Smooth muscle cell (in vitro differentiated cells): ENCODE data around the gene HDAC5. TPM values are rescaled to one million over a fixed set of nuclear protein-coding genes. Genes with fewer than 3 reads are reported as not detected.
A peak's percentile ranks its signal among the peaks of the same experiment; 100 is the strongest.

Source experiments
- DNase-seq: peaks from one replicate; lab custom pipeline; 2025; ENCODE audit not compliant: unreplicated experiment; lab: John Stamatoyannopoulos, UW
- H2AFZ ChIP-seq: fragments of 200-600 bp; sonication (generic); 2 replicates; pipeline ENCODE4 v1.6.0; 2016; ENCODE audit warnings: antibody characterized with exemption, low read depth, mild to moderate bottlenecking
- H3F3A ChIP-seq: fragments of 200-600 bp; sonication (generic); 2 replicates; pipeline ENCODE4 v1.6.0; 2017; ENCODE audit warnings: antibody characterized with exemption, low read depth
- H3K27ac ChIP-seq: fragments of 200-600 bp; sonication (generic); 2 replicates; pipeline ENCODE4 v1.5.1; 2016; ENCODE audit warnings: low read depth, mild to moderate bottlenecking
- H3K27me3 ChIP-seq: fragments of 200-600 bp; sonication (generic); 2 replicates; pipeline ENCODE4 v1.6.1; 2016; ENCODE audit warnings: low read depth, mild to moderate bottlenecking
- H3K36me3 ChIP-seq: fragments of 200-600 bp; sonication (generic); 2 replicates; pipeline ENCODE4 v1.5.1; 2016; ENCODE audit warnings: low read depth
- H3K4me1 ChIP-seq: fragments of 200-600 bp; sonication (generic); 2 replicates; pipeline ENCODE4 v1.5.1; 2016; ENCODE audit warnings: low read depth
- H3K4me2 ChIP-seq: fragments of 200-600 bp; sonication (generic); 2 replicates; pipeline ENCODE4 v1.6.0; 2016; ENCODE audit warnings: mild to moderate bottlenecking
- H3K4me3 ChIP-seq: fragments of 200-600 bp; sonication (generic); 2 replicates; pipeline ENCODE4 v1.5.1; 2016; ENCODE audit warnings: mild to moderate bottlenecking
- H3K79me2 ChIP-seq: fragments of 200-600 bp; sonication (generic); 2 replicates; pipeline ENCODE4 v1.6.0; 2016; ENCODE audit warnings: low read depth, mild to moderate bottlenecking
- H3K9ac ChIP-seq: fragments of 200-600 bp; sonication (generic); 2 replicates; pipeline ENCODE4 v1.6.0; 2016; ENCODE audit warnings: low read depth
- H3K9me3 ChIP-seq: fragments of 200-600 bp; sonication (generic); replicated peaks from 2 replicates; pipeline ENCODE4 v1.5.1; 2016; ENCODE audit warnings: low read depth
- H4K20me1 ChIP-seq: fragments of 200-600 bp; sonication (generic); 2 replicates; pipeline ENCODE4 v1.6.0; 2016; ENCODE audit warnings: low read depth
- WGBS: methylation state at CpG from one replicate; pipeline ENCODE4 v1.1.7; 2016; ENCODE audit warnings: low lambda C conversion rate; 5-methylcytosine and 5-hydroxymethylcytosine counted together
- polyA plus RNA-seq: library from polyadenylated mRNA; unstranded; fragments of >200 nt; fragmentation: Nextera tagmentation; extraction: Ambion mirVana; gene quantifications from 2 replicates; pipeline ENCODE4 v1.2.1, GENCODE V29; 2016
- total RNA-seq: library from RNA; depleted of rRNA; stranded (reverse); fragments of >200 nt; gene quantifications from 2 replicates; pipeline ENCODE4 v1.2.3, GENCODE V29; 2014
- TF ChIP-seq, protein P1 (sequence below): fragments of 200-600 bp; sonication (generic); IDR thresholded peaks from 2 replicates; pipeline ENCODE4 v1.5.1; 2017; ENCODE audit warnings: borderline replicate concordance, mild to moderate bottlenecking, antibody characterized with exemption; ENCODE audit not compliant: insufficient read depth, poor library complexity, severe bottlenecking

The HDAC5 gene
- total and polyA plus RNA-seq, 2 experiments from 2014 or later = 52.6 to 65.3 TPM

DNA sequence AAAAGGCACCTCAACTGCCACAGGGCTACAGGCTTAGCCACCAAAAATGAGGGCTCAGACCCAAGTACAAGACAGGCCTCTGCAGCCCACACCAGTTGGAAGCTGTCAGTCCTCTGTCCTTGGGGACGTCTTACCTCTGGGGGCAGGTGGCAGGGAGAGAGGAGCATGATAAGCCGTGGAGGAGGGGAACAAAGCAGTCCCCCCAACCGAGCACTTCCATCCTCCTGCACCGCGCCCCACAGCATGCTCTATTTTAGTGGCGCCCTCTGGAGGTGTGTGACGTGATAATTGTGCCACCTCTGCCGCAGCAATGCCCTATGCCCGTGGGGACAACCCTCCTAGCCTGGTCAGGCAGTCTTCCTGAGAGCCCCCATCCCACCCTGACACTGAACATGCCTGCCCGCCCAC, 39.3 kb downstream of the HDAC5 start:
- WGBS = 70% methylated on average over 10 of the region's 10 CpGs
- no peak overlapping the region for H3K27ac ChIP-seq

DNA sequence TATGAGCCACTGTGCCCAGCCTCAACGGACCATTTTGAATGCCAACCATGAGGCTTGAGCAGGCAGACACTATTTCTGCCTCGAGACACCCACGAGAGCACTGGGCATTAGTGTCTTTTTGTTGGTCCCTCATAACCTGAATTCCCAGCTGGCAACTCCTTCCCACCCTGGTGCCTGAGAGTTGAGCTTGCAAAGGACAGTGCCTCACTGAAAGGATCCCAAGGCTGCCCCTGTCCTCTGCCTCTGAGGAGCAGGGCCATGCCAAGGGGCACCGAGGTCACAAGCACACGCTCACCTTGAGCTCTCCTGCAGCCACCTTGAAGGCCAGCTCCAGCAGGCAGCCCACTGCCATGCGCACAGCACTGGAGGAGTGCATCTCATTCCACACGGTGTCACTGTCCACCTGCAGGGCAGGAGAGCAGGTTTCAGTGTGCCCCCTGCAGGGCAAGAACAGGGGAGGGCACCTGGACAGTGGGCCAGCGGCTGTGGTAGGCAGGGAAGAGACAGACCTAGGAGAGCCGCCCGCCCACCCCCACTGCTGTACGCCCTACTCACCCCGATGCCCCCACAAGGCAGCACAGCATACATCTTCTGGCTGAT, 40.1 kb downstream of the HDAC5 start:
- TF ChIP-seq, protein P1, sequence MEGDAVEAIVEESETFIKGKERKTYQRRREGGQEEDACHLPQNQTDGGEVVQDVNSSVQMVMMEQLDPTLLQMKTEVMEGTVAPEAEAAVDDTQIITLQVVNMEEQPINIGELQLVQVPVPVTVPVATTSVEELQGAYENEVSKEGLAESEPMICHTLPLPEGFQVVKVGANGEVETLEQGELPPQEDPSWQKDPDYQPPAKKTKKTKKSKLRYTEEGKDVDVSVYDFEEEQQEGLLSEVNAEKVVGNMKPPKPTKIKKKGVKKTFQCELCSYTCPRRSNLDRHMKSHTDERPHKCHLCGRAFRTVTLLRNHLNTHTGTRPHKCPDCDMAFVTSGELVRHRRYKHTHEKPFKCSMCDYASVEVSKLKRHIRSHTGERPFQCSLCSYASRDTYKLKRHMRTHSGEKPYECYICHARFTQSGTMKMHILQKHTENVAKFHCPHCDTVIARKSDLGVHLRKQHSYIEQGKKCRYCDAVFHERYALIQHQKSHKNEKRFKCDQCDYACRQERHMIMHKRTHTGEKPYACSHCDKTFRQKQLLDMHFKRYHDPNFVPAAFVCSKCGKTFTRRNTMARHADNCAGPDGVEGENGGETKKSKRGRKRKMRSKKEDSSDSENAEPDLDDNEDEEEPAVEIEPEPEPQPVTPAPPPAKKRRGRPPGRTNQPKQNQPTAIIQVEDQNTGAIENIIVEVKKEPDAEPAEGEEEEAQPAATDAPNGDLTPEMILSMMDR = no peak
- Histone ChIP-seq H3F3A (peaks cover 7% of the 10 kb centered on the region), H3K4me1 (peaks cover 14% of the 10 kb centered on the region), H3K9ac (no peak overlapping the region), H3K79me2 (no peaks in the 10 kb centered on the region), H2AFZ (no peak overlapping the region), H3K9me3 (no peaks in the 10 kb centered on the region), H3K4me2 (no peak overlapping the region), H3K36me3 (no peaks in the 10 kb centered on the region), H4K20me1 (no peaks in the 10 kb centered on the region), H3K27me3 (no peaks in the 10 kb centered on the region), H3K27ac (no peak overlapping the region), H3K4me3 (no peak overlapping the region)
- 93% methylated on average over 11 of the region's 12 CpGs for WGBS
- no peak for DNase-seq

More for the DNA sequence above, 39.3 kb downstream of the HDAC5 start:
- H3K4me2 ChIP-seq = no peak overlapping the region
- no peak for DNase-seq
- peaks cover 14% of the 10 kb centered on the region for H3K4me1 ChIP-seq
- no peak overlapping the region for H3K9ac ChIP-seq
- TF ChIP-seq, protein P1 = peak; percentile 38
- no peaks in the 10 kb centered on the region for H3K27me3 ChIP-seq
- H3K4me3 ChIP-seq = no peak overlapping the region
- no peaks in the 10 kb centered on the region for H3K9me3 ChIP-seq
- H3K36me3 ChIP-seq = no peaks in the 10 kb centered on the region
- no peaks in the 10 kb centered on the region for H4K20me1 ChIP-seq
- H3K79me2 ChIP-seq = no peaks in the 10 kb centered on the region
- peaks cover 15% of the 10 kb centered on the region for H3F3A ChIP-seq
- no peak overlapping the region for H2AFZ ChIP-seq

DNA sequence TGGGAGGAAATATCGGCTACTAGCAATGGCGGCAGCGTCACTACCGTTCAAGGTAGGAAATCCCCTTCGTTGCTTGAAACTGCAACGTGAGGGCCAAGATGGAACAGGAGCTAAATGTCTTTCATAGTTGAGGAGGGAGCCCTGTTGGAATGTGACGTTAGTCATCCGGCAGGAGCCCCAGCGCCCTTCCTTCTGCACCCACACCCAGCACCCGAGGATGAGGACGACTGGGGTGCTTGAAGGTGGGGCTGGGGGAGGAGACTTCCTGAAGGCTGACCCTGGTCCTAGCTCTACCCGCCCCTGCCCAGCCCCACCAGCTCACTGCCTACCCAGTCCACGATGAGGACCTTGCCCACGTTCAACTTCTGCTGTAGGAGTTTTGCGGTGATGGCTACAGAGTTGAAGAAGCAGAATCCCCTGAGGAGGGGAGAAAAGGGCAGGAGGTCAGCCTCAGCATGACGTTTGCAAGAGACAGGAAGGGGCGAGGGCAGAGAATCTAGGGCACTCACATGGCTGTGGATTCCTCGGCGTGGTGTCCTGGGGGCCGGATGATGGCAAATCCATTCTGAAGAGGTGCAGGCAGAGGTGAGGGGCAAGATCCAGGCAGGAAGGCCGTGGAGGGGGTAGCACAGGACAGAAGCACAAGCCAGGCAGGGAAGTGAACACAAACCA, 41.0 kb downstream of the HDAC5 start:
- Histone ChIP-seq H3K9me3 (no peaks in the 10 kb centered on the region), H3K36me3 (no peaks in the 10 kb centered on the region), H3K27ac (peak overlapping the region; percentile 42), H3F3A (peaks cover 2% of the 10 kb centered on the region), H3K4me1 (peaks cover 10% of the 10 kb centered on the region), H4K20me1 (no peaks in the 10 kb centered on the region), H3K27me3 (no peaks in the 10 kb centered on the region), H3K9ac (no peak overlapping the region), H3K4me3 (no peak overlapping the region), H3K79me2 (no peaks in the 10 kb centered on the region), H3K4me2 (no peak overlapping the region), H2AFZ (no peak overlapping the region)
- TF ChIP-seq, protein P1 = no peak
- WGBS = 91% methylated on average over 21 of the region's 21 CpGs
- DNase-seq = no peak
